Measurements from ENCODE around the gene PLP2.

The PLP2 gene

GRCh38 chrX:49212209-49212608 is 40.5 kb downstream of the PLP2 start:
- no peak for DNase-seq

- DNase-seq = no peak
These were observed 41.2 kb downstream of the PLP2 start for GRCh38 chrX:49212861-49213260.

- DNase-seq = no peak
These were observed 42.7 kb downstream of the PLP2 start for GRCh38 chrX:49214416-49214815.

GRCh38 chrX:49214996-49215526 is 43.4 kb downstream of the PLP2 start:
- DNase-seq = no peak

GRCh38 chrX:49220100-49220499 is 48.4 kb downstream of the PLP2 start:
- no peak for DNase-seq

- no peak for DNase-seq
These were observed 50.2 kb downstream of the PLP2 start for GRCh38 chrX:49221868-49222267.

Measured in 8988T (cell line).